Kidney capillary endothelial cell (primary cell): ENCODE data around the gene CDSN.
"Not testable (repeated sequence)": the region's sequence is repeated elsewhere in the genome, so short reads cannot be mapped to it uniquely, and the experiment has no call there.

Experiments used
- DNase-seq: peaks from one replicate; pipeline ENCODE4 v3.0.0-alpha.2; 2018; ENCODE audit warnings: low spot score

The CDSN gene

GRCh38 chr6:31086788-31087440 lies 33.3 kb downstream of the CDSN start:
- peak; percentile 75 for DNase-seq

- no peak for DNase-seq
Observed at GRCh38 chr6:31083742-31084354, 36.4 kb downstream of the CDSN start.

- no peak for DNase-seq
Observed at GRCh38 chr6:31081872-31082271, 38.4 kb downstream of the CDSN start.

GRCh38 chr6:31079656-31080261 lies 40.5 kb downstream of the CDSN start:
- peak; percentile 60 for DNase-seq

GRCh38 chr6:31076611-31077010 lies 43.6 kb downstream of the CDSN start:
- DNase-seq: no peak

- no peak for DNase-seq
Observed at GRCh38 chr6:31075528-31075927, 44.7 kb downstream of the CDSN start.

GRCh38 chr6:31074401-31074800 lies 45.8 kb downstream of the CDSN start:
- no peak for DNase-seq

GRCh38 chr6:31070711-31071197 lies 49.5 kb downstream of the CDSN start:
- DNase-seq: peak; percentile 27

- DNase-seq: peak; percentile 77
Observed at GRCh38 chr6:31068669-31069340, 51.4 kb downstream of the CDSN start.

- not testable (repeated sequence) for DNase-seq
Observed at GRCh38 chr6:31067891-31068668, 52.2 kb downstream of the CDSN start.

GRCh38 chr6:31067028-31067427 lies 53.2 kb downstream of the CDSN start:
- DNase-seq: not testable (repeated sequence)

GRCh38 chr6:31065556-31065955 lies 54.7 kb downstream of the CDSN start:
- no peak for DNase-seq
